GM21619 (cell line): ENCODE data around the gene EEF2K.

Experiments used
- ATAC-seq: cut with Tn5 transposase; IDR thresholded peaks from one replicate; pipeline ENCODE4 v1.9.1; 2021; ENCODE audit not compliant: unreplicated experiment

Gene EEF2K

GRCh38 chr16:22240023-22240710 is 34.1 kb downstream of the EEF2K start:
- no peak for ATAC-seq

GRCh38 chr16:22250522-22250921 is 44.4 kb downstream of the EEF2K start:
- no peak for ATAC-seq

GRCh38 chr16:22252317-22252716 is 46.2 kb downstream of the EEF2K start:
- ATAC-seq: no peak

- no peak for ATAC-seq
Measured at GRCh38 chr16:22253272-22253671, 47.2 kb downstream of the EEF2K start.

- ATAC-seq: no peak
Measured at GRCh38 chr16:22255335-22255734, 49.3 kb downstream of the EEF2K start.

- ATAC-seq: no peak
Measured at GRCh38 chr16:22257440-22257839, 51.4 kb downstream of the EEF2K start.

GRCh38 chr16:22260490-22260889 is 54.4 kb downstream of the EEF2K start:
- ATAC-seq: no peak

- no peak for ATAC-seq
Measured at GRCh38 chr16:22262460-22262859, 56.4 kb downstream of the EEF2K start.

GRCh38 chr16:22264786-22265185 is 58.7 kb downstream of the EEF2K start:
- ATAC-seq: no peak

- no peak for ATAC-seq
Measured at GRCh38 chr16:22265351-22265750, 59.3 kb downstream of the EEF2K start.

GRCh38 chr16:22266546-22266945 is 60.5 kb downstream of the EEF2K start:
- ATAC-seq: no peak

GRCh38 chr16:22267764-22268163 is 61.7 kb downstream of the EEF2K start:
- ATAC-seq: no peak

GRCh38 chr16:22270525-22270924 is 64.4 kb downstream of the EEF2K start:
- no peak for ATAC-seq

- no peak for ATAC-seq
Measured at GRCh38 chr16:22272870-22273650, 67.0 kb downstream of the EEF2K start.

GRCh38 chr16:22274916-22275315 is 68.8 kb downstream of the EEF2K start:
- ATAC-seq: no peak

- ATAC-seq: no peak
Measured at GRCh38 chr16:22278441-22279230, 72.6 kb downstream of the EEF2K start.

- no peak for ATAC-seq
Measured at GRCh38 chr16:22282254-22282892, 76.3 kb downstream of the EEF2K start.

GRCh38 chr16:22284637-22285036 is 78.6 kb downstream of the EEF2K start:
- no peak for ATAC-seq

GRCh38 chr16:22285080-22285479 is 79.0 kb downstream of the EEF2K start:
- no peak for ATAC-seq

- ATAC-seq: no peak
Measured at GRCh38 chr16:22291020-22291419, 84.9 kb downstream of the EEF2K start.

GRCh38 chr16:22291860-22292318 is 85.8 kb downstream of the EEF2K start:
- ATAC-seq: no peak
